NCI-H1436 treated with DMSO at 0.1 percent for 48 hours (cell line): ENCODE measurements around the gene ANKRD34B.
"Not testable (repeated sequence)": the region's sequence is repeated elsewhere in the genome, so short reads cannot be mapped to it uniquely, and the experiment has no call there.

Experiments used
- DNase-seq: peaks from one replicate; lab custom pipeline; 2025; lab: John Stamatoyannopoulos, UW

Gene ANKRD34B

DNA sequence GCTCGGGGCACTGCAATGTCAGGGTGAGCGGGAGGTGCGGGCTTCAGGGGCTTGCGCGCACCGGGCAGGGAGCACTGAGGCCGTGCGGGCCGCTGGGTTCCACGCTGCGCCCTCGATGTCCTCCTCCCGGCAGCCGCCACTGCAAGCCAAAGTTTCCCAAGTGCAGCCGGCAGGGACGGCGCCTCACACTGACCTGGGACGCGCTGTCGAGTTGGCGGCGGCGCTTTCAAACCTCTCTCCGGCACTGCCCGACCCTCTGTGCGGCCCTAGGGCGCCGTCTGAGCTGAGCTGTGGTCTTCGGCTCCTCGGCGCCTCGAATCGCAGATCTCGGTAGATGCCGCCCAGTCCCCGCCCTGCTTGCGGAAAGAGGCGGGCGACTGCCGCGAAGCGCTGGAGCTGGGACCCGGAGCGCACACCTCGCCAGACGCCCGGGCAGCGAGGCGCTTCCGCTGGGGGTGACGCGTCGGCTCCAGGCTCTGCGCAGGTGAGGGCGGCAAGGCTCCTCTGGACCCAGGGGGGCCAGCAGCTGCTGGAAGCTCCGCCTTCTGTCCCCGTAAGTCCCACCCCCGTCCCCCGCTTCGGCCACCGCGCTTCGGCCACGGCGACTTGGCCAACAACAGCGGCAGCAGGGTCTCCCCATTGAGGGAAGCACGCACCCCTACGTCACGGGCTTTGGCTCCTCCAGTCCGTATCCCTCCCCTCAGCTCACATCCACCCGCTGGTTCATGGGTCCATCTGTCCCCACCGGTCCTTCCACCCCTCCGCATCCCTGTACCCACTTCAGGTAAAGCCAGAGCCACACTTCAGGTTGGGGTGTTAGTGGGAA, at the start of gene ANKRD34B:
Gene ANKRD34B (minus strand): TSS at position 320 of the 826 bp plus-strand sequence. CDS start 10,261 bp downstream, outside the sequence.
- no peak for DNase-seq

DNA sequence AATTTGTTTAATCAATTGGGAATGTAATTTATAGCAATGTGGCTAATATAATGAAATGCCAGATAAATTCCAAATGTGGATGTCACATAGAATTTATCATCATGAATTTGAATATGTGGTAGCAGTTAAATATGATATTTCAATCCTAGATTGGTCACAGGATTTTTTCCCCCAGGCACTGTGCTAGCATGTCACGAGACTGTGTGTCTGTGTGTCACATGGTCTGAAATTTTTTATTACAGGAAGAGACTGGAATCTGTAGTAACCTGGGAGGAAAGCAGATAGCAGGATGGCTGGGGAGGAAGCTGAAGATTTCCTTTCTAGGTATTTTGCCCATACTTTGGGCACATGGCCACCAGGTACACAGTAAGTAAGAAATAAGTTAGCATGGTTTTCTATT, 49.0 kb upstream of the ANKRD34B start:
- no peak for DNase-seq

DNA sequence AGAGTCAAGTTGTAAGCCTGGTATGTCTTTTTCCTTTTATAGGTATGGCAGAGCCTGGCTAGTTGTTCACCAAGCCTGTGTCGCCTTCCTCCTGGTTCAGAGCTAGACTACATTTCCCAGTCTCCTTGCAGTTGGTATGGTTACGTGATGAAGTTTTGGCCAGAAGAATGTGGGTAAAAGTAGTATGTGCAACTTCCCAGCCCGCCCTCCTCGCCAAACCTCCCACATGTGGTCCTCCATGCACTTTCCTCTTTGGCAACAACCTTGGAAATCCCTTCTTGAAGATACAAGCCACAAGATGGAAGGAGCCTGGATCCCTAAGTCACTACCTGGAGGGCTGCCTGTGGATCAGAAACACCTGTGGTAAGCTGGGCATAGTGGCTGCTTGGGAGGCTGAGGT, 48.4 kb upstream of the ANKRD34B start:
- no peak for DNase-seq

DNA sequence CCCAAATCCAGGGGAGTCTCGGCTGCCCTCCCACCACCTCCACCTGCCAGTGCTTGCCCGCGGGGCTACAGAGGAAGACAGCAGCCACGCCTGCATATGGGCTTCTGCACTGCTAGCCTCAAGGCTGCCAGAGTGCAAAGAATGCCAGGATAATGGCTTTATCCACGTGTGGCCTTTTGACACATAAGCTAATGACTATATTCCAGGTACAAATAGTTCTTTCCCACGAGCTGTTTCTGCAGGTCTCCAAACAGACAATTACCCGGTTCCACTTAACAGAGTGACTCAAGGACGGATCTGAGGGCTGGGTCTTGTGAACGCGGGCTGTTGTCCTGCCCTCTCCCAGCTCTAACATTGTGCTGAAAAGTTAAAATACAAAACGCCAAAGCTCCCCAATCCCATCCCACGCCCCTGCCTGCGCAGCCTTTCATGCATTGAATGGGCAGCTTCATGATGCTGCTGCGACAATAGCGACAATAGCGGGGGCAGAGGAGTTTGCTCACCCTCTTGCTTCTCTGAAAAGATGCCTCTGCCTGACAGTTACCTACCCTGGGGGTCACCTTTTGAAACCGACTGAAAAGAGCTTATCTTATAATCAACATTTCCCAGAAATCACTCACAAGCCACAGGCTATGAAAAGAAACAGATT, 45.3 kb upstream of the ANKRD34B start:
- DNase-seq = no peak

DNA sequence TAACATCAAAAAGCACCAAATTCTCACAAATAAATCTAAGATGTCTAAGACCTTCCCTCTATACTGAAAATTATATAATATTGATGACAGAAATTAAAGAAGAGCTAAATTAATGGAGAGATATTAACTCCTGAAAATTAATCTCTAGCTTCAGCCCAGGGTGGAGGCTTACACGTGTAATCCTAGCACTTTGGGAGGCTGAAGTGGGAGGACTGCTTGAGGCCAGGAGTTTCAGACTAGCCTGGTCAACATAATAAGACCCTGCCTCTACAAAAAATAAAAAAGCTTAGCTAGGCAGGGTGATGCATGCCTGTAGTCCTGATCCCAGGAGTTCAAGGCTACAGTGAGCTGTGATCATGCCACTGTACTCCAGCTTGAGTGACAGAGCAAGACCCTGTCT, 39.6 kb upstream of the ANKRD34B start:
- DNase-seq = no peak

DNA sequence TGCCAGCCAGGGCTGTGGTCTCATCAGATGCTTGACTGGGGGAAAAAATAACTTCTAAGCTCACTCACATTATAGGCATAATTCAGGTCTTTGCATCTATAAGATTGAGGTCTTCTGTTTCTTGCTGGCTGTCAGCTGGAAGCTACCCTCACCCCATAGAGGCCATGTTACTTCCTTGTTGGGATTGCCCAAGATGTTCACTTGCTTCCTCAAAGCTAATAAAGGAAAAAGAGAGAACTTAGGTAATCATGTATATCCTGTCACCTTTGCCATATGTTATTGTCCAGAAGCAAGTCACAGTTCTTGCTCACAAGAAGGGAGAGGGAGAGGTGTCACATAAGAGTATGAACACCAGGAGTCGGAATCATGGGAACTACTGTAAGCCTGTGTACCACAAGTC, 38.7 kb upstream of the ANKRD34B start:
- DNase-seq = no peak

DNA sequence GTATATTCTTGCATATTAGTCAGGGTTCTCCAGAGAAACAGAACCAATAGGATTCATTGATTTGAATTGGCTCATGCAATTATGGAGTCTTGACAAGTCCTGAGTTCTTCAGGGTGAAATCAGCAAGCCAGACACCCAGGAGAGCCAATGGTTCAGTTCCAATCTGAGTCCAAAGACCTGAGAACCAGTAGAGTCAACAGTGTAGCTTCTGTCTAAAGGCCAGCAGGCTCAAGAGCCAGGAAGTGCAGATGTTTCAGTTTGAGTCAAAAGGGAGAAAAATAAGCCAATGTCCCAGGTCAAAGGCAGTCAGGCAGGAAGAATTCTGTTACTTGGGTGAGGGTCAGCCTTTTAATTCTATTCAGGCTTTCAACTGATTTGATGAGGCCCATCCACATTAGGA, 37.8 kb upstream of the ANKRD34B start:
- DNase-seq = no peak

DNA sequence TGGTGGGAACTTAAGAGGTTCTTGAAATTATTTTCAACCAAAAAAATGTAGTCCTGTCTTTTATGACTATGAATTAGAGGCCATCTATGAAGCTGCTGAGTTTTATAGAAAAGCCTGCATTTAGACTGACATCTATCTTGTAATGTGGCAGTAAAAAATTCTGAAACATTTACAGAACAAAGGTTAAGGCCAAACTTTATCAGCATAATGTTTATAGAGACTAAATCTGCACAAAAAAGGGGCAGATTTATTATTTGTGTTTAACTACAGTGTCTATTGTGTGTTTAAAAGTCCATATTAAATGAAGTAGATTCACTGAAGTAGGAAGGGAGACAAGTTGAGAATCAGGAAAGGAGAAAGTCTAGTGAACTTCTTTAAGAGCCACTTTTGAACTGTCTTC, 37.3 kb upstream of the ANKRD34B start:
- no peak for DNase-seq

DNA sequence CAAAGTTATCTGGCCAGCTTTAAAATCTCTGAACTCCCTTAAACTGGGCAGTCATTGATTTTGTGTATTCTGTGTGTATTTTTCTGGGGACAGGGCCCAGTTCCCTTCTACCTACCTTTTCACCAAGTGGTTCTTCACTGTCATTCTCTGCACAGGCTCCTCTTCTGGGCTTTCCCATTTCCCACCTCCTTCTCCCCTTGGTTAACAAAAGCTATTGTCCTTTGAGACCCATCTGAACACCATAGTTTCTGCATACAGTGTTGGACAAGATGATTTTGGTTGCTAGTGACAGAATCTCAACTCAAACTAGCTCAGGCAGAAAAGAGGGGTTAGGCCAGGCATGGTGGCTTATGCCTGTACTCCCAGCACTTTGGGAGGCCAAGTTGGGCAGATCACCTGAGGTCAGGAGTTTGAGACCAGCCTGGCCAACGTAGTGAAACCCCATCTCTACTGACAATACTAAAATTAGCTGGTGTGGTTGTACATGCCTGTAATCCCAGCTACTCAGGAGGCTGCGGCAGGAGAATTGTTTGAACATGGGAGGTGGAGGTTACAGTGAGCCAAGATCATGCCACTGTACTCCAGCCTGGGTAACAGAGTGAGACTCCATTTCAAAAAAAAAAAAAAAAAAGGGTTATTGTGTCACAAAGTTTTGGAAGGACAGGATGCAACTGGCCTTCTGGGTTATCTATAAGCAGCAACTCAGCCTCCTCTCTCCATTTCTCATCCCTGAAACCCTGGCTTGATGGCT, 31.0 kb upstream of the ANKRD34B start:
- no peak for DNase-seq

DNA sequence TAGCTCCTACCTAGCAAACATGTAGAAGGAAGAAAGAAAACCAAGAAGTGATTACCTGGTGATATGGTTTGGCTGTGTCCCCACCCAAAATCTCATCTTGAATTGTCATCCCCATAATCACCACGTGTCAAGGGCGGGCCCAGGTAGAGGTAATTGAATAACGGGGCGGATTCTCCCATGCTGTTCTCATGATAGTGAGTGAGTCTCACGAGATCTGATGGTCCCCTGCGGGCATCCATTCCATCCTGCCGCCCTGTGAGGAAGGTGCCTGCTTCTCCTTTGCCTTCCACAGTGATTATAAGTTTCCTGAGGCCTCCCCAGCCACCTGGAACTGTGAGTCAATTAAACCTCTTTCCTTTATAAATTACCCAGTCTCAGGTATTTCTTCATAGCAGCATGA, 27.4 kb upstream of the ANKRD34B start:
- no peak for DNase-seq

DNA sequence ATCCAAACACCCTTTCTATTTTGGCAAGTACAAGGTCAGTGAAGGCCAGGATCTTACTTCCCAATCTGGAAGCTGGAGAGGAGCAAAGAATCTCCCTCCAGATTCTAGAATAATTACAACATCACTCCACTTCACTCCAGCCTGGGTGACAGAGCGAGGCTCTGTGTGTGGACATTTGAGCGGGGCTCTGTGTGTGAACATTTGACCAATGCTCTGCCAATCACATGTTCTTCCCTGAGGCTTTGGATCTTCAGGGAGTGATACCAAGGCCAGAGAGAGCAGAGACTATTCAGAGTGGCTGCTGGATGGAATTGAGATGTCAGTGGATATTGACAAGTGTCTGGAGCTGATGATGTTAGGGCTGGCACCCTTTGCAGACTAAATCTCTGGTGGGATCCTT, 24.7 kb upstream of the ANKRD34B start:
- DNase-seq = no peak

DNA sequence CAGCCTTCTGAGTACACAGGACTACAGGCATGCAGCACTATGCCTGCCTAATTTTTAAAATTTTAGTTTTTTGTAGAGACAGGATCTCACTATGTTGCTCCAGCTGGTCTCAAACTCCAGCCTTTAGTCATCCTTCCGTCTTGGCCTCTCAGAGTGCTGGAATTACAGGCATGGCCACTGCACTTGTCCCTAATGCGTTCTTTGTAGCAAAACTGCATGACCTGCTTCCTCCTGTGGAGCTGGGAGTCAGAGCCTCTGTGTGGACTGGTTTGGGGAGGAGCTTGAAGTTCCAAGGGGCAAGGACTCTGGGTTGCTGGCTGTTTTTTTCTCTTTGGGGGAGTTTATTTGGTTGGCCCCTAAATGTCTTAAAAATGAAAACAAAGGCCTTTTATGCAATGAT, 22.7 kb upstream of the ANKRD34B start:
- DNase-seq = no peak

DNA sequence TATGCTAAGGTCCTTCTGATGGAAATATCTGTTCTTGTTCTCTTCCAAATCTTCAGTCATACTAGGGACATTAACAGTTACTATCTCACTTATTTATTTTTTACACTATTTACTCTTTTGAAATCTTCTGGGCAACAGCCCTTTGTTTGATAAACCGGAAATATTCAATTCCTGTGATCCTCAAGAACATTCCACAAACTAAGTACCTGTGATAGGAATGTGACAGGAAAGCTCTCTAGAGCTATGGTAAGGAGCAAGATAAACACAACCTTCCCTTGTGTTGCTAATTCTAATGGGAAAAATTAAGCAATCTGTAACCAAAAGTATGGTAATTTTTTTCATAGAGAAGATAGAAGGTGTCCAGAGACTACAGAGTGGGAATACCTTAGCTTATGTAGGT, 22.0 kb upstream of the ANKRD34B start:
- no peak for DNase-seq

DNA sequence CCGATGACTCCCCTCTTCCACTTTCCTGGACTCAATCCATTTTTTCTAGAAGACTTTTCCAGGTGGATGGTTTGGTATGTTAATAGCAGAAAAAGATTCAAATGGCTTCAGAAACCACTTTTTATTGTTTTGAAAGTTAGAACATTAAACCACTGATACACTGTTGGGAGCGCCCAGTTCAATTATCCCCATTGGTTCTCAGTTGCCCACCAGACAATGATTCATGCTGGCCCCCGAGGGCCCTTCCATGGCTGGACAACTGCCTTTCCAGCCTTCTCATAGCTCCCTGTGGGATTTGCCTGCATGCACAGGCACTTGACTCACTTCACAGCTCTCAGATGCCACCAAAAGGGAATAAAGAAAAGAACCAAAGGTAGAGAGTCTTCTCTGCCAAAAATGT, 21.3 kb upstream of the ANKRD34B start:
- DNase-seq = no peak

DNA sequence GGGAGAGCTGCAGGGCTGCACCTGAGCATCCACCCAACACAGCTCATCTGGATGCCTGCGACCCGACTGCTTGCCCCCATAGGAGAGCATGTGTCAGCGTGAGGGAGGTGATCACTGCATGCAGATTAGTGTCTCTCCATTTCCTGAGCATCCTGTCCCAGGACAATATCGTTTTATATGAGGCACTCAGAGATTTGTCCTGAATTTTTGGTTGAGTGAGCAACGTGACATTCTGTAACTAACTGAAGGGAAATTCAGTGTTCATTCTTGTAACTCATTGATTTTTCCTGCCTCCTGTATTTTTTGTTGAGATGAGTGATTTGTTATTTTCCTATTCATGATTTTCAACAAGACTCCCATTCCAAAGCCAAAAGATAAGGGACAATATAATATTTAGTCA, 20.7 kb upstream of the ANKRD34B start:
- DNase-seq = no peak

DNA sequence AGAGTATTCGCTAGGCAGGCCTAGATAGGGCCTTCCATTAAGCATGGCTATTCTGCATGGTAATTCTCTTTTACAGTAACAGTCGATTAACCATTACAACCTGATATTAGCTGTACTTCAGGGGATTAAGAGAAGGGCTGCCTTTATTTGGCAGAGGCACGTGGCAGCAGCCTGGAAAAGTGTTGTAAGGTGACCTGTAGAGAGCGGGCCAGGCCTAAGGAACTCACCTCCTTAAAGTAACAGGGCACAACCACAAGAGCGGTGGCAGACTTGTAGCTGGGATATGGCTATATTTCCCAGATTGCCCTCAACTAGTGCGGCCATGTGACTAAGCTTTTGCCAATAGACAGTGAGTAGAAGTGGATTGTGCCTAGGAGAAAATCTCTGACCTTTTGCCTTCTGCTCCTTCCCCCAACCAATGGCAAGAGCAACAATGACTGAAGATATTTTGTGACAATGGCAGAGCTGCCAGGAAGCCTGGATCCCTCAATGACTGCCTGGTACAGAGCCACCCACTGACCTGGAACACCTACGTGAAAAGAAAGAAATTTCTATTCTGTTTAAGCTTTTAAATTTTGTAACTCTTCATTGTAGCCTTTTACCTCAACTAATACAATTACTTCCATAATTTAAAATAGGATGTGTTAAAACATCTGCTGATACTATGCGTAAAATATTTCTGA, 18.9 kb upstream of the ANKRD34B start:
- DNase-seq = no peak

DNA sequence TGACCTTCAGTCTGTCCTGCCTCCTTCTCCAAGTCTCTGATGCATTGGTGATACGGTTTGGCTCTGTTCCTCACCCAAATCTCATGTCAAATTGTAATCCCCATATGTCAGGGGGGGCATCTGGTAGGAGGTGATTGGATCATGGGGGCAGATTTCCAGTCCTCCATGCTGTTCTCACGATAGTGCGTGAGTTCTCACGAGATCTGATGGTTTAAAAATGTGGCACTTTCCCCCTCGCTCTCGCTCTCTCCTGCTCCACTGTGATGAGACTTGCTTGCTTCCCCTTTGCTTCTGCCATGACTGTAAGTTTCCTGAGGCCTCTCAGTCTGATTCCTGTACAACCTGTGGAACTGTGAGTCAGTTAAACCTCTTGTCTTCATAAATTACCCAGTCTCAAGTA, 14.7 kb upstream of the ANKRD34B start:
- no peak for DNase-seq

DNA sequence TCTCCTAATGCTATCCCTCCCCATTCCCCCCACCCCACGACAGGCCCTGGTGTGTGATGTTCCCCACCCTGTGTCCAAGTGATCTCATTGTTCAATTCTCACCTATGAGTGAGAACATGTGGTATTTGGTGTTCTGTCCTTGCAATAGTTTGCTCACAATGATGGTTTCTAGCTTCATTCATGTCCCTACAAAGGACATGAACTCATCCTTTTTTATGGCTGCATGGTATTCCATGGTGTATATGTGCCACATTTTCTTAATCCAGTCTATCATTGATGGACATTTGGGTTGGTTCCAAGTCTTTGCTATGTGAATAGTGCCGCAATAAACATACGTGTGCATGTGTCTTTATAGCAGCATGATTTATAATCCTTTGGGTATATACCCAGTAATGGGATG, 10.2 kb upstream of the ANKRD34B start:
- DNase-seq = not testable (repeated sequence)

DNA sequence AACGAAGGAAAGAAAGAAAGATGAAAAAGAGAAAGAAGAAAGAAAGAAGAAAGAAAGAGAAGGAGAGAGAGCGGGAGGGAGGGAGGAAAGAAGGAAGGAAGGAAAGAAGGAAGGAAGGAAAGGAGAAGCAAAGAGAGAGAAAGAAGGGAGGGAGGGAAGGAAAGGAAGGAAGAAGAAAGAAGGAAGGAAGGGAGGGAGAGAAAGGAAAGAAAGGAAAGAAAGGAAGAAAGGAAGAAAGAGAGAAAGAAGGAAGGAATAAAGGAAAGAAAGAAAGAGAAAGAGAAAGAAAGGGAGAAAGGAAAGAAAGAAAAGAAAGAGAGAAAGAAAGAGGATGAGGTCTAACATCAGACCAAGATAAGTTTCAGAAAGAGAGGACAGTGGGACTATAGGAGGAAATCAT, 9.0 kb upstream of the ANKRD34B start:
- no peak for DNase-seq

DNA sequence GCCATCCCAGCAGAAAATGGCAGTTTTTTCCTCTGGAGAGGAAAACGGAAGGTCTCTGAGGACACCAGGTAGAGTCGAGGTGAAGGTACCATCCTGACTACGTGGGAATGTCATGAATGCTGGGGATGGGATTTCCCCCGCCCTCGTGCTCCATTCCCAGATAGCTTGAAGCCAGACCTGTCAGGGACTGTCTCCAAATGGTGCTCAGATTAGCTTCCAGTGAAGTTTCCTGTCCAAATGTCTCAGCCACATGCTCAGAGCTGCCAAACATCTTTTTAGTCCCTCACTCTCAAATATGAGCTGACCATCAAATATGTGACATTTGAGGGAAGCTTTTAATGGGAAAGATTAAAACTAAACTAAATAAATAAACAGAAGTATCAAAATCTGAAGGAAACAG, 7.6 kb upstream of the ANKRD34B start:
- no peak for DNase-seq

DNA sequence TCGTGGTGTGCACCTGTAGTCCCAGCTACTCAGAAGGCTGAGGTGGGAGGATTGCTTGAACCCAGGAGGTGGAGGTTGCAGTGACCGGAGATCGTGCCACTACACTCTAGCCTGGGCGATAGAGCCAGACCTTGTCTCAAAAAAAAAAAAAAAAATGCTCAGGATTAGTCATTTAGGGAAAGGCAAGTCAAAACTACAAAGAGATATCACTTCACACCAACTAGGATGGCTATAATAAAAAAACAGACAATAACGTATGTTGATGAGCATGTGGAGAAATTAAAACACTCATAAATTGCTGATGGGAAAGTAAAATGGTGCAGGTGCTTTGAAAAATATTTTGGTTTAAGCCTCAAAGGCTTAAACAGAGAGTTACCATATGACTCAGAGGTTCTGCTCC, 6.3 kb upstream of the ANKRD34B start:
- DNase-seq = no peak

DNA sequence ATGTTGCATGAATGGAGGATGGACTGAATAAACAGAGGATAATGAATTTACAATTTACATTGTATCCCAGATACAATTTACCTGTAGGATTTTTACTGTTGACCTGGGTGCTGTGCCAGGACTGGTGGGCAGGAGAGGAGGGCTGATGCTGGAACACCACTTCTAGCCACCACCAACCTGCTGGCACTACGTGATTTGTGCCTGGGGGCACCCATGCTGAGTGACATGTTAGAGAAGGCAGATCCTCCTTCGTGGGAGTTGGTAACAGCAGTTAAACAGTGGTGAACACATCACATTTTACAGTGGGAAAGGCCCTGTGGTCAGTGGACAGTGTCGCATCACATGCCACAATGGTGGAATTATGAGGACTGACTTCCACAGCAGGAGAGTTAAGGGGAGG, 3.0 kb upstream of the ANKRD34B start:
- no peak for DNase-seq
